ENCODE results near the gene ECE1. TPM values are rescaled to one million over a fixed set of nuclear protein-coding genes. Genes with fewer than 3 reads are reported as not detected.

The ECE1 gene
- total and polyA plus RNA-seq, 2 of the 4 experiments (the other 2 are of a cell fraction), result 61.8 to 124 TPM

DNA sequence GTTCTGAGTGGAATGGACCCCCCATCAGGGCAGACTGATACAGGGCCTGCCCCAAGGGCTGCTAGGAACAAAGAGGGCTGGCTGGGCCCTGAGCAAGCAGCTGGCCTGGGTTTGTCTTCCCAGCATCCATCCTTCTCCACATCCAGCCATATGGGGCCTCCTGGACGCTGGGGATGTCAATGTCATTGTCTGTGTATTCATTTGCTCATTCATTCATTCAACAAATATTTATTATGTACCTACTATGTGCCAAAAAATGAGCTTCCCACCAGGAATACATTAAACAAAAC, 15.6 kb upstream of the ECE1 start:
- Histone ChIP-seq H2BK15ac (ENCODE audit: low read depth, low read length) (0 out of 3 replicates have a peak overlapping the region, but pooled peaks have one; percentile 11), H3K36me3 (ENCODE audit: control insufficient read depth, insufficient read depth, low read length) (peaks cover 4% of the 10 kb centered on the region), H3K56ac (ENCODE audit: extremely low read depth, insufficient read depth, low read length) (no peak overlapping the region), H3K27me3 (ENCODE audit: control insufficient read depth, insufficient read depth, low read length) (no peaks in the 10 kb centered on the region), H2AFZ (replicated peaks; ENCODE audit: low read length, poor library complexity) (no peak overlapping the region), H4K8ac (ENCODE audit: low read depth in 2 of 2, low read length in 2 of 2) (peak overlapping the region in 1 of 2 experiments; percentile 55; a peak in 1 of 4 replicates), H4K5ac (ENCODE audit: low read depth, low read length) (no peak overlapping the region), H3K4ac (ENCODE audit: low read depth, low read length) (peak overlapping the region; percentile 80; the same call in 1 of the 2 replicates), H3K9me1 (ENCODE audit: insufficient read depth, low read length) (peaks cover 26% of the 10 kb centered on the region), H2AK9ac (replicated peaks; ENCODE audit: low read depth, low read length, poor library complexity) (no peak overlapping the region), H3K23ac (ENCODE audit: low read depth, low read length) (0 out of 2 replicates have a peak overlapping the region, but pooled peaks have one; percentile 76), H3K4me3 (ENCODE audit: insufficient read depth, low read depth, low read length) (no peak overlapping the region), H2BK5ac (ENCODE audit: low read depth, low read length, poor library complexity, severe bottlenecking) (no peak overlapping the region), H3K4me1 (ENCODE audit: control insufficient read depth, insufficient read depth, low read length) (peaks cover 59% of the 10 kb centered on the region), H3K14ac (replicated peaks; ENCODE audit: low read depth, low read length) (peak overlapping the region; percentile 56), H3K9me3 (ENCODE audit: control insufficient read depth, insufficient read depth, low read length) (no peaks in the 10 kb centered on the region), H2BK20ac (ENCODE audit: low read depth, low read length) (no peak overlapping the region), H3K9ac (ENCODE audit: low read depth, low read length) (no peak overlapping the region), H3K18ac (ENCODE audit: low read depth, low read length) (no peak overlapping the region), H3K27ac (ENCODE audit: insufficient read depth, low read length) (0 out of 2 replicates have a peak overlapping the region, but pooled peaks have one; percentile 27), H3K79me1 (ENCODE audit: low read depth in 1 of 2, low read length in 2 of 2) (peaks cover 50 to 84% of the 10 kb centered on the region in 2 experiments), H4K20me1 (ENCODE audit: insufficient read depth, low read length) (peaks cover 22% of the 10 kb centered on the region), H2BK120ac (ENCODE audit: low read depth, low read length) (peak overlapping the region; percentile 65; the same call in 1 of the 2 replicates), H3K4me2 (ENCODE audit: low read depth, low read length) (no peak overlapping the region), H2AK5ac (ENCODE audit: low read depth, low read length) (peak overlapping the region; percentile 93; the same call in 1 of the 2 replicates), H4K91ac (ENCODE audit: insufficient read depth, low read depth, low read length) (no peak overlapping the region)
- dilution Hi-C loops (cut with HindIII; ENCODE audit: low sequenced_read_pairs, unreplicated experiment) (no loop called here), in situ Hi-C loops (cut with MboI; ENCODE audit: low sequenced_read_pairs) (no loop called here), intact Hi-C loops (cut with micrococcal nuclease) (no loop called here)
- no CpG with 5 or more reads among the region's 1 CpG for WGBS, 2 experiments (ENCODE audit: extremely low coverage in 2 of 2, insufficient read length in 1 of 2)
- DNase-seq, result no peak
- ChIA-PET POLR2A (ENCODE audit: unreplicated experiment) (no interaction called here), CTCF (no interaction called here)
- no TSS peak for BruUV-seq (replicated peaks)
- ATAC-seq (ENCODE audit: low read depth), result no peak
- TF ChIP-seq FOS (IDR thresholded peaks at IDR 0.05; ENCODE audit: low read depth, low read length) (no peak), BHLHE40 (IDR thresholded peaks at IDR 0.05; ENCODE audit: low read depth, low read length) (no peak), NFE2L2 (IDR thresholded peaks at IDR 0.05; ENCODE audit: low read depth, low read length) (no peak), RCOR1 (IDR thresholded peaks at IDR 0.05; ENCODE audit: insufficient replicate concordance, low read length) (no peak), MXI1 (IDR thresholded peaks at IDR 0.05; ENCODE audit: borderline replicate concordance, low read depth, low read length) (no peak), CHD1 (IDR thresholded peaks at IDR 0.05; ENCODE audit: low read depth, low read length) (no peak), POLR2A (IDR thresholded peaks at IDR 0.05; ENCODE audit: low read depth, low read length) (no peak), SMC3 (IDR thresholded peaks at IDR 0.05; ENCODE audit: low read depth, low read length) (no peak), MAFK (IDR thresholded peaks at IDR 0.05; ENCODE audit: low read depth, low read length) (no peak), USF2 (IDR thresholded peaks at IDR 0.05; ENCODE audit: low read depth, low read length) (no peak), RAD21 (IDR thresholded peaks at IDR 0.05; ENCODE audit: low read length) (no peak), CEBPB (IDR thresholded peaks at IDR 0.05; ENCODE audit: low read depth, low read length) (no peak)
- TF ChIP-seq, protein P1, sequence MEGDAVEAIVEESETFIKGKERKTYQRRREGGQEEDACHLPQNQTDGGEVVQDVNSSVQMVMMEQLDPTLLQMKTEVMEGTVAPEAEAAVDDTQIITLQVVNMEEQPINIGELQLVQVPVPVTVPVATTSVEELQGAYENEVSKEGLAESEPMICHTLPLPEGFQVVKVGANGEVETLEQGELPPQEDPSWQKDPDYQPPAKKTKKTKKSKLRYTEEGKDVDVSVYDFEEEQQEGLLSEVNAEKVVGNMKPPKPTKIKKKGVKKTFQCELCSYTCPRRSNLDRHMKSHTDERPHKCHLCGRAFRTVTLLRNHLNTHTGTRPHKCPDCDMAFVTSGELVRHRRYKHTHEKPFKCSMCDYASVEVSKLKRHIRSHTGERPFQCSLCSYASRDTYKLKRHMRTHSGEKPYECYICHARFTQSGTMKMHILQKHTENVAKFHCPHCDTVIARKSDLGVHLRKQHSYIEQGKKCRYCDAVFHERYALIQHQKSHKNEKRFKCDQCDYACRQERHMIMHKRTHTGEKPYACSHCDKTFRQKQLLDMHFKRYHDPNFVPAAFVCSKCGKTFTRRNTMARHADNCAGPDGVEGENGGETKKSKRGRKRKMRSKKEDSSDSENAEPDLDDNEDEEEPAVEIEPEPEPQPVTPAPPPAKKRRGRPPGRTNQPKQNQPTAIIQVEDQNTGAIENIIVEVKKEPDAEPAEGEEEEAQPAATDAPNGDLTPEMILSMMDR (conservative IDR thresholded peaks at IDR 0.05; ENCODE audit: low read depth, low read length), result no peak
- TF ChIP-seq, protein P2, sequence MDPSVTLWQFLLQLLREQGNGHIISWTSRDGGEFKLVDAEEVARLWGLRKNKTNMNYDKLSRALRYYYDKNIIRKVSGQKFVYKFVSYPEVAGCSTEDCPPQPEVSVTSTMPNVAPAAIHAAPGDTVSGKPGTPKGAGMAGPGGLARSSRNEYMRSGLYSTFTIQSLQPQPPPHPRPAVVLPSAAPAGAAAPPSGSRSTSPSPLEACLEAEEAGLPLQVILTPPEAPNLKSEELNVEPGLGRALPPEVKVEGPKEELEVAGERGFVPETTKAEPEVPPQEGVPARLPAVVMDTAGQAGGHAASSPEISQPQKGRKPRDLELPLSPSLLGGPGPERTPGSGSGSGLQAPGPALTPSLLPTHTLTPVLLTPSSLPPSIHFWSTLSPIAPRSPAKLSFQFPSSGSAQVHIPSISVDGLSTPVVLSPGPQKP (IDR thresholded peaks at IDR 0.05; ENCODE audit: borderline replicate concordance, low read depth, low read length), result no peak

Data from IMR-90 (cell line).